A673 (cell line): Measurements from ENCODE around the gene MAP2.

Experiments used
- CTCF ChIP-seq: fragments of 300-800, 200-600 bp; sonication (generic); conservative IDR thresholded peaks from 2 replicates; pipeline ENCODE4 v1.5.1; 2017; ENCODE audit warnings: low read depth, mild to moderate bottlenecking, antibody characterized with exemption, low read length, moderate library complexity, mixed read lengths
- EZH2 ChIP-seq: fragments of 200-600 bp; sonication (generic); IDR thresholded peaks from 2 replicates; pipeline ENCODE4 v1.6.1; 2017; ENCODE audit warnings: borderline replicate concordance, low read depth, mild to moderate bottlenecking, mixed read lengths, antibody characterized with exemption, low read length; ENCODE audit not compliant: poor library complexity, severe bottlenecking

- TF ChIP-seq CTCF: no peak
- TF ChIP-seq EZH2: no peak
Measured at GRCh38 chr2:209624192-209624938, 200.5 kb downstream of the MAP2 start.
